Adrenal gland (tissue), 12 donors: Measurements from ENCODE around the gene POMT1. TPM values are rescaled to one million over a fixed set of nuclear protein-coding genes. Genes with fewer than 3 reads are reported as not detected.
A peak's percentile ranks its signal among the peaks of the same experiment; 100 is the strongest.

Source experiments
- DNase-seq, 7 donors: peaks; one replicate each; pipeline ENCODE4 v3.0.0-alpha.2; 2019 to 2020
- H3K27ac ChIP-seq, 5 donors: fragments of 200-600 bp; sonication (generic) in 4 of 5; 1 replicate in 3 of 5; 2 replicates in 2 of 5; pipeline versions ENCODE4 v1.5.1 to v1.8.0; 2016 to 2020; ENCODE audit warnings: mild to moderate bottlenecking in 1 of 5
- H3K27me3 ChIP-seq: fragments of 200-600 bp; 2 replicates; pipeline ENCODE4 v1.8.0; 2021
- H3K36me3 ChIP-seq, 2 donors: fragments of 200-600 bp; replicated peaks in 1 of 2; 1 replicate in 1 of 2; 2 replicates in 1 of 2; pipeline versions ENCODE4 v1.5.1 to v1.8.0; 2018 to 2022
- H3K4me1 ChIP-seq, 2 donors: fragments of 200-600 bp; replicated peaks in 1 of 2; 1 replicate in 1 of 2; 2 replicates in 1 of 2; pipeline versions ENCODE4 v1.5.1 to v1.8.0; 2018 to 2021
- H3K4me3 ChIP-seq, 4 donors: fragments of 200-600 bp; sonication (generic) in 3 of 4; one replicate each; pipeline ENCODE4 v1.5.1; 2016 to 2018
- H3K9me3 ChIP-seq, 3 donors: fragments of 200-600 bp; sonication (generic) in 1 of 3; replicated peaks in 1 of 3; 1 replicate in 2 of 3; 2 replicates in 1 of 3; pipeline versions ENCODE4 v1.5.1 to v1.8.0; 2016 to 2021
- CTCF ChIP-seq, 6 experiments: fragments of 450-650 bp in 4 of 6; fragments of 200-600 bp in 2 of 6; sonication (generic) in 1 of 6; IDR thresholded peaks; 1 replicate in 5 of 6; 2 replicates in 1 of 6; pipeline versions ENCODE4 v1.5.1 to v1.8.0; 2016 to 2021; ENCODE audit warnings: antibody characterized with exemption in 6 of 6, mild to moderate bottlenecking in 2 of 6, moderate library complexity in 1 of 6
- POLR2A ChIP-seq, 2 donors: fragments of 450-650 bp; IDR thresholded peaks; one replicate each; pipeline ENCODE4 v1.6.1; 2017; ENCODE audit warnings: antibody characterized with exemption in 2 of 2, mild to moderate bottlenecking in 2 of 2, moderate library complexity in 1 of 2
- WGBS, 4 donors: extraction: QIAGEN DNeasy Blood & Tissue Kit in 2 of 4; methylation state at CpG; one replicate each; pipeline versions ENCODE4 v1.1.5 to v1.1.7; 2013 to 2017; 5-methylcytosine and 5-hydroxymethylcytosine counted together
- intact Hi-C, 2 donors: fragments of 100-400 bp; cut with DNase I; formaldehyde crosslinking; loops; one replicate each; pipeline versions ENCODE4 v1.14.1 to v1.15.0; 2022 to 2023
- polyA plus RNA-seq, 3 donors: library from polyadenylated mRNA; stranded (reverse); fragments of 200-250 nt in 2 of 3; fragments of 350-450 nt in 1 of 3; fragmentation: Illumina TruSeq in 1 of 3; extraction: RNeasy Lipid Tissue Mini Kit (QIAGEN cat#74804) in 1 of 3; gene quantifications; one replicate each; pipeline ENCODE4 v1.2.3, GENCODE V29; 2013 to 2014
- total RNA-seq, 9 donors: library from RNA; depleted of rRNA in 4 of 9; stranded (reverse); fragments of >200 nt in 4 of 9; fragments of 120-200 nt in 1 of 9; fragmentation: NEBNext Ultra II Directional in 1 of 9; extraction: Animal tissue kit (Norgen Biotek cat#: 25700) in 1 of 9; gene quantifications; one replicate each; pipeline versions ENCODE4 v1.1.0 to v1.2.4, GENCODE V29; 2013 to 2023
- donor health status: healthy with polysubstance abuse.
- donor health status: Bipolar disorder and iron deficiency.
- donor health status: DM: yes; HTN: yes; CAD: no.
- donor health status: DM: no; HTN: no; CAD: no.
- donor health status: DM: no; HTN: no; CAD: no.
- donor health status: DM: yes; HTN: yes; CAD: no.

POMT1 gene
- total and polyA plus RNA-seq, 12 donors, result 10.1 to 60.9 (median 33.0) TPM

DNA sequence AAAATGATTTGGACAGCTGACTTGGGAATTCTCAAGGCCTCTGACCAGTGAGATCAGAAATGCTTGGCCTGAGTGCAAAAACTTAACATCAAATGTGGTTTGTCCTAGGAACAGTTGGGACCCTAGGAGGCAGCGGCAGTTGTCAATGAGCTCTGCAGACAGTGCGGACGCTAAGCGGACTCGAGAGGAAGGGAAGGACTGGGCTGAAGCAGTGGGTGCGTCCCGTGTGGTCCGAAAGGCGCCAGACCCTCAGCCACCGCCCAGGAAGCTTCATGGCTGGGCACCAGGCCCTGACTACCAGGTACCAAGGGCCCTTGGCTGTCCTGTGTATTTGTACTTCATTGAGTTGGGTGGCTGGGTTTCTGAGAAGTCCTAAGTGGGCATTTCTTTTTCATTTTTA, 43.7 kb upstream of the POMT1 start:
- Histone ChIP-seq H3K36me3 (peaks cover 0 to 91% of the 10 kb centered on the region in 2 donors), H3K27me3 (no peaks in the 10 kb centered on the region), H3K4me3 (no peak overlapping the region), H3K27ac (no peak overlapping the region), H3K4me1 (no peaks in the 10 kb centered on the region), H3K9me3 (no peaks in the 10 kb centered on the region)
- intact Hi-C loops, result no loop called here
- 88 to 93% (median 92%) methylated on average over 10 of the region's 10 CpGs for WGBS, 4 donors
- TF ChIP-seq CTCF (IDR thresholded peaks at IDR 0.05) (no peak), POLR2A (IDR thresholded peaks at IDR 0.05) (no peak)
- no peak for DNase-seq

DNA sequence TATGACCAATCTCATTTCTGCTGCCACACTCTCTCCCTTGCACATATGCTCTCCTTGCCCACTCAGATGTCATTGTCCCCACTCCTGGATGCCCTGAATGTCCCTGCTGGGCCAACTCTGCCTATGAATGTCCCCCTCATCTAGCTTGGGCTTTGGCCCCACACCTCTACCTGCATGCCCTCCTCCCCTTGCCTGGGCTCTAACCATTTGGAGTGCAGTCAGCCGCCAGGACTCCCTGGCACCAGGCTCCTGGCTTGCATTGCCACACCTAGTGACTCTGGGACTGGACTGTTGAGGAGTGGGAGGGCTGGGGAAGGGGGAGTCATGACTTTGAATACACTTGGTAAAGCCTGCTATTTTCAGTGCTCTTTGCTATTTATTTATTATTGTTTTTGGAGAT, 41.6 kb upstream of the POMT1 start:
- Histone ChIP-seq H3K27me3 (no peaks in the 10 kb centered on the region), H3K4me1 (no peaks in the 10 kb centered on the region), H3K36me3 (peaks cover 0 to 91% of the 10 kb centered on the region in 2 donors), H3K4me3 (no peak overlapping the region), H3K27ac (no peak overlapping the region), H3K9me3 (no peaks in the 10 kb centered on the region)
- intact Hi-C loops, result no loop called here
- TF ChIP-seq POLR2A (IDR thresholded peaks at IDR 0.05) (no peak), CTCF (IDR thresholded peaks at IDR 0.05) (no peak)
- WGBS, 4 donors, result 96 to 100% (median 100%) methylated on average over 1 of the region's 1 CpG
- no peak for DNase-seq

DNA sequence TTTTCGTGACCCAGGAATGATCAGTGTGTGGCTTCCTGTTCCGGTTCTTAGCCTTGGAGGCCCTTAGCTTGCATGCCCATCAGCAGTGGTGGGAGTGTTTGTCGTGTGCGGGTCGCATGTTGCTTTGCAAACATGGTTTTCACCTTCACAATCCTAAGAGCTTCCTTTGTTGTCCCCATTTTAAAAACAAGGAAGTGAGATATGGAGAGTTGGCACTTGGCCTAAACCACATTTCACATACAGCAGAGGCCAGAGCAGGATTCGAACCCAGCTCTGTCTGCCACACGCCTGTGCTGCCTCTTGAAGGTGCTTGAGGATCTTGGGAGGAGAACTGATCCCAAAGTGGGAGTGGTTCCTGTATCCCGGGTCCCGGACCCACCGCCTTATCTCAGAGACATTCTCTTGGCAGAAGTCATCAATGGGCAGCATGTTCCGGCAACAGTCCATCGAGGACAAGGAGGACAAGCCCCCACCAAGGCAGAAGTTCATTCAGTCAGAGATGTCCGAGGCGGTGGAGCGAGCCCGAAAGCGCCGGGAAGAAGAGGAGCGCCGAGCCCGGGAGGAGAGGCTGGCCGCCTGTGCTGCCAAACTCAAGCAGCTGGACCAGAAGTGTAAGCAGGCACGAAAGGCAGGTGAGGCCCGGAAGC, 38.2 kb upstream of the POMT1 start:
- H3K4me3 ChIP-seq, result no peak overlapping the region
- peak in 1 of 7 donors; percentile 10 for DNase-seq
- intact Hi-C loops, result no loop called here
- H3K4me1 ChIP-seq, result peaks cover 0 to 12% of the 10 kb centered on the region in 2 donors
- H3K9me3 ChIP-seq, result no peaks in the 10 kb centered on the region
- H3K27ac ChIP-seq, result no peak overlapping the region
- H3K27me3 ChIP-seq, result no peaks in the 10 kb centered on the region
- peaks cover 0 to 89% of the 10 kb centered on the region in 2 donors for H3K36me3 ChIP-seq
- TF ChIP-seq POLR2A (IDR thresholded peaks at IDR 0.05) (no peak), CTCF (IDR thresholded peaks at IDR 0.05) (no peak)
- WGBS, 4 donors, result 82 to 88% (median 86%) methylated on average over 24 of the region's 24 CpGs

GRCh38 chr9:131465401-131465800, 37.3 kb upstream of the POMT1 start:
- H3K36me3 ChIP-seq, result peaks cover 0 to 89% of the 10 kb centered on the region in 2 donors
- no peak for DNase-seq
- intact Hi-C loops, result no loop called here

More at GRCh38 chr9:131465401-131465800, 37.3 kb upstream of the POMT1 start:
- Histone ChIP-seq H3K27me3 (no peaks in the 10 kb centered on the region), H3K27ac (no peak overlapping the region), H3K4me1 (peaks cover 0 to 15% of the 10 kb centered on the region in 2 donors), H3K9me3 (no peaks in the 10 kb centered on the region), H3K4me3 (no peak overlapping the region)
- WGBS, 4 donors, result 92 to 97% (median 93%) methylated on average over 6 of the region's 6 CpGs
- no peak for TF ChIP-seq POLR2A (IDR thresholded peaks at IDR 0.05)
- TF ChIP-seq CTCF (IDR thresholded peaks at IDR 0.05), result no peak
